CD4-positive, alpha-beta T cell (primary cell): Measurements from ENCODE around the gene B3GALNT1. TPM values are rescaled to one million over a fixed set of nuclear protein-coding genes. Genes with fewer than 3 reads are reported as not detected.

Experiments used
- ATAC-seq: fragments of 200-7000 bp; cut with Tn5 transposase; one replicate; pipeline ENCODE4 v1.10.0; 2022; ENCODE audit warnings: mild to moderate bottlenecking; ENCODE audit not compliant: poor library complexity
- CTCF ChIA-PET: fragments of 350-600 bp; sonication (Branson Sonifier 250); formaldehyde crosslinking; loops from one replicate; lab custom pipeline; 2021; ENCODE audit warnings: antibody characterized with exemption, inconsistent platforms; lab: Charles Lee
- POLR2A ChIA-PET: fragments of 350-600 bp; sonication (Branson Sonifier 250); formaldehyde crosslinking; loops from one replicate; lab custom pipeline; 2021; ENCODE audit warnings: antibody characterized with exemption, inconsistent platforms; lab: Charles Lee
- DNase-seq, 14 experiments: peaks; one replicate each; pipeline ENCODE4 v3.0.0-alpha.2; 2013 to 2020; ENCODE audit warnings: mixed read lengths in 2 of 14
- H3K27ac ChIP-seq, 2 donors: one replicate each; pipeline versions ENCODE4 v1.5.1 to v1.7.0; 2013; ENCODE audit warnings: low read length in 2 of 2, low read depth in 1 of 2, mild to moderate bottlenecking in 1 of 2
- H3K27me3 ChIP-seq, 2 experiments: 1 replicate in 1 of 2; 2 replicates in 1 of 2; pipeline versions ENCODE4 v1.6.1 to v1.7.0; 2013; ENCODE audit warnings: low read length in 2 of 2, control low read depth in 1 of 2, mild to moderate bottlenecking in 1 of 2, moderate library complexity in 1 of 2; ENCODE audit not compliant: insufficient read depth in 2 of 2, control insufficient read depth in 1 of 2
- H3K36me3 ChIP-seq: one replicate; pipeline ENCODE4 v1.6.1; 2013; ENCODE audit warnings: low read length, control low read depth; ENCODE audit not compliant: insufficient read depth
- H3K4me1 ChIP-seq: one replicate; pipeline ENCODE4 v1.6.1; 2013; ENCODE audit warnings: low read length, control low read depth; ENCODE audit not compliant: insufficient read depth
- H3K4me3 ChIP-seq: one replicate; pipeline ENCODE4 v1.5.1; 2013; ENCODE audit warnings: mild to moderate bottlenecking, low read length, moderate library complexity
- H3K9me3 ChIP-seq, 2 experiments: 1 replicate in 1 of 2; 2 replicates in 1 of 2; pipeline versions ENCODE4 v1.6.1 to v1.7.0; 2013; ENCODE audit warnings: low read length in 2 of 2, mild to moderate bottlenecking in 2 of 2, control low read depth in 1 of 2, moderate library complexity in 1 of 2; ENCODE audit not compliant: control insufficient read depth in 1 of 2, insufficient read depth in 1 of 2
- H3K27ac Mint-ChIP-seq: one replicate; pipeline ENCODE4 v1.8.0; 2020; ENCODE audit warnings: mixed read lengths
- H3K27me3 Mint-ChIP-seq: one replicate; pipeline ENCODE4 v1.8.0; 2021; ENCODE audit warnings: mixed read lengths
- H3K36me3 Mint-ChIP-seq: one replicate; pipeline ENCODE4 v1.8.0; 2021; ENCODE audit warnings: low read depth, mixed read lengths
- H3K4me1 Mint-ChIP-seq: one replicate; pipeline ENCODE4 v1.8.0; 2021; ENCODE audit warnings: low read depth, mixed read lengths
- H3K4me3 Mint-ChIP-seq: one replicate; pipeline ENCODE4 v1.8.0; 2020; ENCODE audit warnings: mild to moderate bottlenecking, mixed read lengths
- H3K9me3 Mint-ChIP-seq: one replicate; pipeline ENCODE4 v1.8.0; 2020; ENCODE audit warnings: mixed read lengths
- CTCF ChIP-seq: fragments of 200-600 bp; IDR thresholded peaks from one replicate; pipeline ENCODE4 v1.8.0; 2022; ENCODE audit warnings: antibody characterized with exemption, mild to moderate bottlenecking
- intact Hi-C, 2 experiments: fragments of 100-400 bp; cut with DNase I in 1 of 2; cut with micrococcal nuclease in 1 of 2; formaldehyde crosslinking; loops; one replicate each; pipeline versions ENCODE4 v1.15.1 to v1.9.0; 2023 to 2025; cut with DNase I, micrococcal nuclease
- total RNA-seq, 174 experiments: library from RNA in 2 of 174; stranded (reverse) in 2 of 174; gene quantifications; one replicate each; pipeline ENCODE4 v1.2.3 and lab custom pipeline; 2021 to 2026

The B3GALNT1 gene
- total RNA-seq, 2 experiments from 2014 or later, result 0.20 to 0.33 TPM

DNA sequence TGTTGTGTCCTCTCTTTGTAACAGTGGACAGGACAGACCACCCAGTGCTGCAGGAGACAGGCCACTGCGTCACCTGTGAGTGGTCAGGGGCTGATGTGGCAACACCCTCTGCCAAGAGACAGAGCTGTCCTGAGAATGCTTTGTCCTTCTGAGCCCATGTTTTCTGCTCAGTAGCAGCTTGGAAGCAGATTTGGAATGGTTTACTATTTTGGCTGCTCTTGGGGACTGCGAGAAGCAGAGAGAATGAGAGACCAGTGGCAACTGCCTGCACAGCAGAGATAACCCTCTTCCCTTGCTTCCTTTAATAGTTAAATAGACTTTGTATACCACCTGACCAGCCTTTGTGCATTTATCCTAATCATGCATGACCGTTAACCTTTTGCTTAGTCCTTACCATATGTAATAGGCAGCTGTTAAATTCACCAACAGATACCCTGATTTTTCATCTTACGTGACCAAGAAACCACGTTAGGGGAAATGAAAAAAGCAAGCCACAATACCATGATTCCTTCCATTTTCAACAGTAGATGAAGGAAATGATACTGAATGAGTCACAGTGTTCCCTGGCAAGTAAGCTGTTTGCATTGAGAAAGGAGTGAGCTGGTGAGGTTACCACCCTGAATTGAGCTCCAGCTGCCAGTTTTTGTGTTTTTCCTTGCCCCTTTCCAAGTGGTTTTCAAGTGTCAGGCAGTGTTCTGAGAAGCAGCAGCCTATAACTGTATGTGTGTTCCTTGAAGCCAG is 35.5 kb downstream of the B3GALNT1 start:
- no peak overlapping the region for H3K4me3 ChIP-seq
- intact Hi-C loops, result no loop called here
- Mint-ChIP-seq H3K4me3 (no peak overlapping the region), H3K36me3 (no peaks in the 10 kb centered on the region), H3K27ac (no peak overlapping the region), H3K27me3 (no peaks in the 10 kb centered on the region), H3K9me3 (no peaks in the 10 kb centered on the region), H3K4me1 (no peaks in the 10 kb centered on the region)
- H3K27me3 ChIP-seq, result no peaks in the 10 kb centered on the region
- TF ChIP-seq CTCF, result no peak
- H3K4me1 ChIP-seq, result no peaks in the 10 kb centered on the region
- ChIA-PET CTCF (no interaction called here), POLR2A (no interaction called here)
- peak in 3 of 14 experiments; percentile 2 to 49 (median 42) for DNase-seq
- H3K36me3 ChIP-seq, result no peaks in the 10 kb centered on the region
- no peaks in the 10 kb centered on the region for H3K9me3 ChIP-seq
- H3K27ac ChIP-seq, result no peak overlapping the region
- no peak for ATAC-seq

DNA sequence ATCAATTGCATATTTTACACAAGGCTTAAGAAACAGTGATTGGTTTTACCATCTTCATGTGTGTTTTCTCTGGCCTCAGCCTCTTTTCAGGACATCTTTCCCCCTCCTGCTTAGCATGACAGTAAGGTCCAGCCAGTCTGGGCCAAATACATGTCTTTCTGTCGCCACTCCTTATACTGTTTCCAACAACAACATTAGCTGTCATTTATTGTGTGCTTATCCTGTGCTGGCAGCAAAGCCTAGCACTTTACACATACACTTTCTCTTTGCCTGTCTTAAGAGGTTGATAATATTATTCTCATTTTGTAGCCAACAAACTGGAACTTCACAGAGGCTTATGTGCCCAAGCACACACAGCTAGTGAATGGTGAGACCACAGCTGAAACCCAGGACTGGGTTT is 37.8 kb downstream of the B3GALNT1 start:
- no peaks in the 10 kb centered on the region for H3K27me3 ChIP-seq
- ATAC-seq (no peak), DNase-seq (no peak)
- H3K9me3 Mint-ChIP-seq, result no peaks in the 10 kb centered on the region
- no peak overlapping the region for H3K4me3 ChIP-seq
- CTCF ChIA-PET, result no interaction called here
- H3K4me1 Mint-ChIP-seq, result no peaks in the 10 kb centered on the region
- no peaks in the 10 kb centered on the region for H3K9me3 ChIP-seq
- H3K36me3 Mint-ChIP-seq, result no peaks in the 10 kb centered on the region
- POLR2A ChIA-PET, result no interaction called here
- no peak for TF ChIP-seq CTCF
- no peak overlapping the region for H3K27ac ChIP-seq
- H3K27me3 Mint-ChIP-seq, result no peaks in the 10 kb centered on the region
- no peak overlapping the region for H3K27ac Mint-ChIP-seq
- intact Hi-C loops, result no loop called here
- no peaks in the 10 kb centered on the region for H3K36me3 ChIP-seq
- no peak overlapping the region for H3K4me3 Mint-ChIP-seq
- no peaks in the 10 kb centered on the region for H3K4me1 ChIP-seq

DNA sequence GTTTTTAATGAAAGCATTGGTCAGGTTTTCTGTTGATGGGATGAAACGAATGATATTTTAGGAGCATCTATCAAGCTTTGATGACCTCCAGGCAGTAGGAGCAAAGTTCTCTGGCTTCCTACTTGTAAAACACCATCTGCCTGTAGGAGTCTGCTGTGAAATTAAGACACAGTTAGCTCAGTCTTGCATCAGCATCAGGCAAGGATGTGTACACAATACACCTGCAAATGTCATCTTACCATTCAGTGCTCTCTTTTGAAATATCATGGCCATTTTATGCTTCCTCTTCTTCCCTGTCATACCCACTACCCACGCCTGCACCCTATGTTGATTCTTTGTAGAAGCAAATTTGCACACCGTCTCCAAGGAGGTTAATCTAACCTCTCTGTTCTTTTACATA is 38.2 kb downstream of the B3GALNT1 start:
- ATAC-seq, result no peak
- ChIA-PET CTCF (no interaction called here), POLR2A (no interaction called here)
- Mint-ChIP-seq H3K4me1 (no peaks in the 10 kb centered on the region), H3K27me3 (no peaks in the 10 kb centered on the region), H3K36me3 (no peaks in the 10 kb centered on the region), H3K9me3 (no peaks in the 10 kb centered on the region), H3K4me3 (no peak overlapping the region), H3K27ac (no peak overlapping the region)
- no peaks in the 10 kb centered on the region for H3K27me3 ChIP-seq
- H3K4me3 ChIP-seq, result no peak overlapping the region
- no peaks in the 10 kb centered on the region for H3K4me1 ChIP-seq
- H3K9me3 ChIP-seq, result no peaks in the 10 kb centered on the region
- no peak overlapping the region for H3K27ac ChIP-seq
- no peaks in the 10 kb centered on the region for H3K36me3 ChIP-seq
- no peak for TF ChIP-seq CTCF
- DNase-seq, result no peak
- intact Hi-C loops, result no loop called here
